T-helper 2 cell treated with Interferon-gamma antibody and Interleukin-4, amounts not matched to agents 100 ng/mL and 5 ng/mL, for 36 hours (primary cell): ENCODE data around the gene DGUOK. TPM values are rescaled to one million over a fixed set of nuclear protein-coding genes. Genes with fewer than 3 reads are reported as not detected.

Source experiments
- total RNA-seq: library from RNA; stranded (reverse); gene quantifications from 2 replicates; pipeline ENCODE4 v1.2.3, GENCODE V29; 2022

The DGUOK gene
- total RNA-seq, 1 donor from 2014 or later, result 65.6 TPM

Other genes with a start within 250 kb of the DGUOK start
- 42.1 and 44.4 TPM in 2 replicates for gene TPRKB, start 189.5 kb upstream of the DGUOK start, total RNA-seq
- gene DUSP11, start 146.8 kb upstream of the DGUOK start, total RNA-seq, result 30.3 and 30.9 TPM in 2 replicates
- gene C2orf78, start 142.7 kb upstream of the DGUOK start, total RNA-seq, result not detected in 2 replicates
- 35.9 and 37.0 TPM in 2 replicates for gene STAMBP, start 97.9 kb upstream of the DGUOK start, total RNA-seq
- not detected in 2 replicates for gene ACTG2, start 33.9 kb upstream of the DGUOK start, total RNA-seq
- 19.2 and 20.2 TPM in 2 replicates for gene TET3, start 58.0 kb downstream of the DGUOK start, total RNA-seq
- gene BOLA3, start 221.0 kb downstream of the DGUOK start, total RNA-seq, result 68.6 and 69.3 TPM in 2 replicates